Common myeloid progenitor, CD34-positive (primary cell): ENCODE data around the gene ACTG1.

ENCODE experiments used
- CTCF ChIA-PET: fragments of 350-600 bp; sonication (Branson Sonifier 250); formaldehyde crosslinking; loops from one replicate; lab custom pipeline; 2021; ENCODE audit warnings: antibody characterized with exemption; lab: Charles Lee
- POLR2A ChIA-PET: fragments of 350-600 bp; sonication (Branson Sonifier 250); formaldehyde crosslinking; loops from one replicate; lab custom pipeline; 2021; ENCODE audit warnings: antibody characterized with exemption; lab: Charles Lee
- DNase-seq, 3 donors: peaks; one replicate each; pipeline versions ENCODE4 v3.0.0 to v3.0.0-alpha.2; 2013
- H3K27ac ChIP-seq, 2 experiments: 1 replicate in 1 of 2; 2 replicates in 1 of 2; pipeline ENCODE4 v1.7.0; 2013; ENCODE audit warnings: inconsistent platforms in 2 of 2, low read length in 2 of 2, mild to moderate bottlenecking in 2 of 2, low read depth in 1 of 2, moderate library complexity in 1 of 2; ENCODE audit not compliant: severe bottlenecking in 2 of 2, insufficient read depth in 1 of 2, poor library complexity in 1 of 2
- H3K27me3 ChIP-seq, 5 experiments: replicated peaks in 2 of 5; 1 replicate in 3 of 5; 2 replicates in 2 of 5; pipeline versions ENCODE4 v1.6.1 to v1.7.0; 2013; ENCODE audit warnings: low read length in 4 of 5, mild to moderate bottlenecking in 2 of 5, moderate library complexity in 2 of 5, inconsistent platforms in 1 of 5; ENCODE audit not compliant: insufficient read depth in 5 of 5, control insufficient read depth in 4 of 5
- H3K36me3 ChIP-seq, 4 experiments: 1 replicate in 2 of 4; 2 replicates in 2 of 4; pipeline versions ENCODE4 v1.6.1 to v1.7.0; 2013; ENCODE audit warnings: low read length in 3 of 4, control low read depth in 1 of 4, mild to moderate bottlenecking in 1 of 4; ENCODE audit not compliant: control insufficient read depth in 4 of 4, insufficient read depth in 4 of 4
- H3K4me1 ChIP-seq, 4 experiments: 1 replicate in 3 of 4; 2 replicates in 1 of 4; pipeline versions ENCODE4 v1.6.1 to v1.7.1; 2013; ENCODE audit warnings: low read length in 3 of 4, mild to moderate bottlenecking in 3 of 4, control low read depth in 1 of 4, inconsistent platforms in 1 of 4, moderate library complexity in 1 of 4; ENCODE audit not compliant: control insufficient read depth in 4 of 4, insufficient read depth in 4 of 4; ENCODE audit errors: control extremely low read depth in 1 of 4
- H3K4me3 ChIP-seq, 7 experiments: 1 replicate in 4 of 7; 2 replicates in 3 of 7; pipeline versions ENCODE4 v1.5.1 to v1.7.0; 2013; ENCODE audit warnings: mild to moderate bottlenecking in 7 of 7, low read length in 6 of 7, moderate library complexity in 6 of 7, inconsistent platforms in 2 of 7, low read depth in 2 of 7, control low read depth in 1 of 7; ENCODE audit not compliant: insufficient read depth in 4 of 7, control insufficient read depth in 1 of 7; ENCODE audit errors: extremely low read depth in 1 of 7
- H3K9me3 ChIP-seq, 5 experiments: 1 replicate in 4 of 5; 2 replicates in 1 of 5; pipeline versions ENCODE4 v1.6.1 to v1.7.1; 2013; ENCODE audit warnings: low read length in 4 of 5, mild to moderate bottlenecking in 2 of 5, inconsistent platforms in 1 of 5, low read depth in 1 of 5, moderate library complexity in 1 of 5; ENCODE audit not compliant: control insufficient read depth in 4 of 5, insufficient read depth in 2 of 5; ENCODE audit errors: control extremely low read depth in 1 of 5
- WGBS: methylation state at CpG from one replicate; pipeline ENCODE4 v1.1.5; 2013; ENCODE audit not compliant: insufficient coverage; 5-methylcytosine and 5-hydroxymethylcytosine counted together

The ACTG1 gene

GRCh38 chr17:81536299-81537290, 24.0 kb upstream of the ACTG1 start:
- no peak overlapping the region for H3K27ac ChIP-seq
- DNase-seq, result peak in 2 of 3 donors; percentile 56 to 61
- H3K27me3 ChIP-seq, result peaks cover 0 to 53% (median 10%) of the 10 kb centered on the region in 5 experiments
- H3K4me3 ChIP-seq, result no peak overlapping the region
- ChIA-PET CTCF (interaction anchor here (0.7 to 4.1 kb wide), 8 partner anchors 9 to 285 kb away, joined by 3 to 19 read pairs (median 3); partner anchors contain the start of gene FSCN2), POLR2A (no interaction called here)
- WGBS, result 6% methylated on average over 63 of the region's 89 CpGs
- peaks cover 0 to 31% (median 21%) of the 10 kb centered on the region in 4 experiments for H3K36me3 ChIP-seq
- H3K9me3 ChIP-seq, result peaks cover 0 to 2% (median 0%) of the 10 kb centered on the region in 5 experiments
- peaks cover 0 to 19% (median 9%) of the 10 kb centered on the region in 4 experiments for H3K4me1 ChIP-seq

- Histone ChIP-seq H3K27me3 (peaks cover 0 to 53% (median 10%) of the 10 kb centered on the region in 5 experiments), H3K4me1 (peaks cover 0 to 19% (median 9%) of the 10 kb centered on the region in 4 experiments), H3K9me3 (peaks cover 0 to 3% (median 0%) of the 10 kb centered on the region in 5 experiments), H3K36me3 (peaks cover 0 to 22% (median 16%) of the 10 kb centered on the region in 4 experiments), H3K4me3 (no peak overlapping the region), H3K27ac (no peak overlapping the region)
- no peak for DNase-seq
- POLR2A ChIA-PET, result no interaction called here
- WGBS, result 75% methylated on average over 8 of the region's 13 CpGs
- CTCF ChIA-PET, result interaction anchor here (1.3 to 4.1 kb wide), 2 partner anchors 244 to 282 kb away, joined by 3 to 19 read pairs; no protein-coding TSS in a partner anchor
These were observed 23.1 kb upstream of the ACTG1 start for GRCh38 chr17:81535480-81536298.

- 45% methylated on average over 2 of the region's 5 CpGs for WGBS
These were observed 22.4 kb upstream of the ACTG1 start for GRCh38 chr17:81535007-81535328.

GRCh38 chr17:81534157-81535006, 21.8 kb upstream of the ACTG1 start:
- ChIA-PET CTCF (interaction anchor here (0.9 to 2.0 kb wide), 7 partner anchors 11 to 281 kb away, joined by 3 to 8 read pairs (median 4); no protein-coding TSS in a partner anchor), POLR2A (no interaction called here)
- peaks cover 0 to 53% (median 10%) of the 10 kb centered on the region in 5 experiments for H3K27me3 ChIP-seq
- 76% methylated on average over 2 of the region's 6 CpGs for WGBS
- H3K4me1 ChIP-seq, result peaks cover 0 to 19% (median 9%) of the 10 kb centered on the region in 4 experiments
- DNase-seq, result no peak
- H3K9me3 ChIP-seq, result peaks cover 0 to 3% (median 0%) of the 10 kb centered on the region in 5 experiments
- H3K36me3 ChIP-seq, result peaks cover 0 to 12% (median 6%) of the 10 kb centered on the region in 4 experiments
- H3K4me3 ChIP-seq, result no peak overlapping the region
- no peak overlapping the region for H3K27ac ChIP-seq

More at GRCh38 chr17:81535007-81535328, 22.4 kb upstream of the ACTG1 start:
- H3K4me3 ChIP-seq, result no peak overlapping the region
- peaks cover 0 to 53% (median 10%) of the 10 kb centered on the region in 5 experiments for H3K27me3 ChIP-seq
- peaks cover 0 to 3% (median 0%) of the 10 kb centered on the region in 5 experiments for H3K9me3 ChIP-seq
- H3K36me3 ChIP-seq, result peaks cover 0 to 15% (median 11%) of the 10 kb centered on the region in 4 experiments
- H3K4me1 ChIP-seq, result peaks cover 0 to 19% (median 9%) of the 10 kb centered on the region in 4 experiments
- ChIA-PET POLR2A (no interaction called here), CTCF (interaction anchor here (0.9 to 2.0 kb wide), 3 partner anchors 10 to 50 kb away, joined by 3 to 8 read pairs (median 5); no protein-coding TSS in a partner anchor)
- H3K27ac ChIP-seq, result no peak overlapping the region
- no peak for DNase-seq

GRCh38 chr17:81533339-81534141, 20.9 kb upstream of the ACTG1 start:
- DNase-seq, result no peak
- POLR2A ChIA-PET, result no interaction called here
- Histone ChIP-seq H3K36me3 (peaks cover 0 to 6% (median 2%) of the 10 kb centered on the region in 4 experiments), H3K27ac (no peak overlapping the region), H3K4me3 (no peak overlapping the region), H3K9me3 (peaks cover 0 to 3% (median 0%) of the 10 kb centered on the region in 5 experiments), H3K4me1 (peaks cover 0 to 19% (median 9%) of the 10 kb centered on the region in 4 experiments), H3K27me3 (peaks cover 0 to 59% (median 10%) of the 10 kb centered on the region in 5 experiments)
- CTCF ChIA-PET, result interaction anchor here (1.0 to 2.0 kb wide), 6 partner anchors 11 to 281 kb away, joined by 3 to 8 read pairs (median 4); no protein-coding TSS in a partner anchor
- 61% methylated on average over 21 of the region's 21 CpGs for WGBS
